ENCODE data around the gene RMRP. TPM values are rescaled to one million over a fixed set of nuclear protein-coding genes. Genes with fewer than 3 reads are reported as not detected.

Gene RMRP
- total and polyA plus RNA-seq, 2 donors (not counting 1 experiment from before 2014, with no cell fraction given) = 7,890 TPM; not detected in 1

DNA sequence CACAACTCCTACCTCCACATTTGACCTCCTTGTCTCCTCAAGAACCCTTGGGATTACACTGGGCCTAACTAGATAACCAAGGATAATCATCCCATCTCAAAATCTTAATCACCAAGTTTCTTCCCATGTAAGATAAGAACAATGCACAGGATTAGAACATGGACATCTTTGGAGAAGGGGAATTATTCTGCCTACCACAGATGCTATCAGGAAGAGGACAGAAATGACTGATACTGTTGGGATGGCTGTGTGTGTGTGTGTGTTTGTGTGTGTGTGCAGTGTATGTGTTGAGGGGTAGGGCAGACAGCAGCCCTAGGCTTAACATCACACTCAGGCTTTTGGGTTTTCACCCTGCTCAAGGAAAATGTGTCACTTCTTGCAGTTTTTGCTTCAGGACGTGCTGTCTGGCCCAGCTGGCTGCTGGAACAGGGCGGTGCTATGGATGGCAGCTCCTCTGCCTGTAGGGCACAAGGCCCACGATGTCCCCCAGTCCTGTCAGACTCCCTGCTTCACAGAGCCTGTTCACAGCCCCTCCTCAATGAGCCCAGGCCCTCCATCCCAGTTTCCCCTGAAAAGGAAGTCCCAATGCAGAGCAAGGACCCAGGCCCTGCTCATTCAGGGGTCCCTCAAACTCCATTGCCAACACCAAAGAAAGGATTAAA, 23.7 kb upstream of the RMRP start:
- no peaks in the 10 kb centered on the region for H3K79me2 ChIP-seq (ENCODE audit: control insufficient read depth, insufficient read depth, low read length)
- no peaks in the 10 kb centered on the region for H3K9me3 ChIP-seq (ENCODE audit: control extremely low read depth in 1 of 3, control insufficient read depth in 2 of 3, insufficient read depth in 1 of 3, low read length in 2 of 3)
- Mint-ChIP-seq H3K27ac (no peak overlapping the region), H3K27me3 (peaks cover under 1% of the 10 kb centered on the region), H3K4me3 (no peak overlapping the region), H3K4me1 (peaks cover 21% of the 10 kb centered on the region), H3K9me3 (ENCODE audit: insufficient read depth) (no peaks in the 10 kb centered on the region)
- TF ChIP-seq EZH2 (IDR thresholded peaks at IDR 0.05; ENCODE audit: borderline replicate concordance, insufficient read depth, low read depth, low read length, poor library complexity, severe bottlenecking) = no peak
- TF ChIP-seq, protein P1, sequence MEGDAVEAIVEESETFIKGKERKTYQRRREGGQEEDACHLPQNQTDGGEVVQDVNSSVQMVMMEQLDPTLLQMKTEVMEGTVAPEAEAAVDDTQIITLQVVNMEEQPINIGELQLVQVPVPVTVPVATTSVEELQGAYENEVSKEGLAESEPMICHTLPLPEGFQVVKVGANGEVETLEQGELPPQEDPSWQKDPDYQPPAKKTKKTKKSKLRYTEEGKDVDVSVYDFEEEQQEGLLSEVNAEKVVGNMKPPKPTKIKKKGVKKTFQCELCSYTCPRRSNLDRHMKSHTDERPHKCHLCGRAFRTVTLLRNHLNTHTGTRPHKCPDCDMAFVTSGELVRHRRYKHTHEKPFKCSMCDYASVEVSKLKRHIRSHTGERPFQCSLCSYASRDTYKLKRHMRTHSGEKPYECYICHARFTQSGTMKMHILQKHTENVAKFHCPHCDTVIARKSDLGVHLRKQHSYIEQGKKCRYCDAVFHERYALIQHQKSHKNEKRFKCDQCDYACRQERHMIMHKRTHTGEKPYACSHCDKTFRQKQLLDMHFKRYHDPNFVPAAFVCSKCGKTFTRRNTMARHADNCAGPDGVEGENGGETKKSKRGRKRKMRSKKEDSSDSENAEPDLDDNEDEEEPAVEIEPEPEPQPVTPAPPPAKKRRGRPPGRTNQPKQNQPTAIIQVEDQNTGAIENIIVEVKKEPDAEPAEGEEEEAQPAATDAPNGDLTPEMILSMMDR (IDR thresholded peaks at IDR 0.05) = no peak
- intact Hi-C loops (cut with micrococcal nuclease) = no loop called here
- no peak overlapping the region for H2AFZ ChIP-seq (ENCODE audit: insufficient read depth, low read depth, low read length, poor library complexity, severe bottlenecking)
- POLR2A ChIA-PET = interaction anchor here (1.0 to 1.7 kb wide), 3 partner anchors 23 to 50 kb away, joined by 3 to 7 read pairs (median 3); partner anchors contain the start of genes CCDC107, CREB3, RMRP and TLN1
- H3K36me3 ChIP-seq (replicated peaks in 1 of 2; ENCODE audit: control extremely low read depth in 1 of 2, control insufficient read depth in 1 of 2, extremely low read depth in 1 of 2, insufficient read depth in 2 of 2, low read length in 1 of 2) = no peaks in the 10 kb centered on the region
- ATAC-seq (ENCODE audit: low read depth) (no peak), DNase-seq (no peak)
- no peak overlapping the region for H3K27ac ChIP-seq (ENCODE audit: low read length in 2 of 2)
- 94% methylated on average over 3 of the region's 3 CpGs for WGBS (ENCODE audit: insufficient coverage)
- no peak overlapping the region for H3K4me3 ChIP-seq (ENCODE audit: control extremely low read depth in 1 of 5, extremely low read depth in 1 of 5, insufficient read depth in 1 of 5, low read depth in 2 of 5, low read length in 4 of 5)
- H4K20me1 ChIP-seq (ENCODE audit: control insufficient read depth, insufficient read depth, low read length, poor library complexity, severe bottlenecking) = no peaks in the 10 kb centered on the region
- CTCF ChIA-PET = interaction anchor here (1.4 to 7.6 kb wide), 5 partner anchors 7 to 24 kb away, joined by 6 to 82 read pairs (median 12); partner anchors contain the start of genes ARHGEF39, CCDC107, RMRP and TPM2
- no peak overlapping the region for H3K9ac ChIP-seq (ENCODE audit: low read length)
- peaks cover 0 to 1% (median under 1%) of the 10 kb centered on the region in 4 experiments for H3K27me3 ChIP-seq (replicated peaks in 1 of 4; ENCODE audit: control extremely low read depth in 1 of 4, control insufficient read depth in 3 of 4, insufficient read depth in 4 of 4, low read length in 3 of 4)
- no peak overlapping the region for H3K4me2 ChIP-seq (replicated peaks; ENCODE audit: low read depth, low read length, poor library complexity, severe bottlenecking)
- peaks cover 14 to 21% of the 10 kb centered on the region in 2 donors for H3K4me1 ChIP-seq (ENCODE audit: control insufficient read depth in 2 of 2, insufficient read depth in 2 of 2, low read length in 2 of 2)

Data from B cell (primary cell).